ENCODE data around the gene MPPED1. TPM values are rescaled to one million over a fixed set of nuclear protein-coding genes. Genes with fewer than 3 reads are reported as not detected.

Gene MPPED1
- total and polyA plus RNA-seq, 2 of the 13 experiments (the other 11 are each of a cell fraction or from before 2014, with no cell fraction given), result 0.77 TPM; not detected in 1

DNA sequence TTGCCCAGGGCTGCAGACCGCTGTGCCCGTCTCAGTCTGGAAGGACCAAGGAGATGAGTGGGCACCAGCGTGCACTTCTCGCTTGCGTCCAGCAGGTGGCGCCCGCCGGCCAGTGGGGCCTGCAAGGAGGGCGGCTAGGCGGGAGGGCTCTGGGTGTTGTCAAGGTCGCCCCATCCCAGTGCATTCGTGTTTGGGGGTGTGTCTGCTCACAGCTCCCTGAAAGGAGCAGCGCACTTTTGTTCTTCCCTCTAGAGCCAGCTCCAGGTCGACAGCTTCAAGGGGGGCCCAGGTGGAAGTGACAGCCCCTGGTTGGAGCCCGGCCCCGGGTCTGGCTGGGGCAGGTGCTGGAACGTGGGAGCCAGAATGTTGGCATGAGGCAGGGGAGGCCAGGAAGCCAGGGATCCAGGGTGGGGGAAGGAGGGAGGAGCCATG lies 23.4 kb upstream of the MPPED1 start (continued):
- TF ChIP-seq, protein P1, sequence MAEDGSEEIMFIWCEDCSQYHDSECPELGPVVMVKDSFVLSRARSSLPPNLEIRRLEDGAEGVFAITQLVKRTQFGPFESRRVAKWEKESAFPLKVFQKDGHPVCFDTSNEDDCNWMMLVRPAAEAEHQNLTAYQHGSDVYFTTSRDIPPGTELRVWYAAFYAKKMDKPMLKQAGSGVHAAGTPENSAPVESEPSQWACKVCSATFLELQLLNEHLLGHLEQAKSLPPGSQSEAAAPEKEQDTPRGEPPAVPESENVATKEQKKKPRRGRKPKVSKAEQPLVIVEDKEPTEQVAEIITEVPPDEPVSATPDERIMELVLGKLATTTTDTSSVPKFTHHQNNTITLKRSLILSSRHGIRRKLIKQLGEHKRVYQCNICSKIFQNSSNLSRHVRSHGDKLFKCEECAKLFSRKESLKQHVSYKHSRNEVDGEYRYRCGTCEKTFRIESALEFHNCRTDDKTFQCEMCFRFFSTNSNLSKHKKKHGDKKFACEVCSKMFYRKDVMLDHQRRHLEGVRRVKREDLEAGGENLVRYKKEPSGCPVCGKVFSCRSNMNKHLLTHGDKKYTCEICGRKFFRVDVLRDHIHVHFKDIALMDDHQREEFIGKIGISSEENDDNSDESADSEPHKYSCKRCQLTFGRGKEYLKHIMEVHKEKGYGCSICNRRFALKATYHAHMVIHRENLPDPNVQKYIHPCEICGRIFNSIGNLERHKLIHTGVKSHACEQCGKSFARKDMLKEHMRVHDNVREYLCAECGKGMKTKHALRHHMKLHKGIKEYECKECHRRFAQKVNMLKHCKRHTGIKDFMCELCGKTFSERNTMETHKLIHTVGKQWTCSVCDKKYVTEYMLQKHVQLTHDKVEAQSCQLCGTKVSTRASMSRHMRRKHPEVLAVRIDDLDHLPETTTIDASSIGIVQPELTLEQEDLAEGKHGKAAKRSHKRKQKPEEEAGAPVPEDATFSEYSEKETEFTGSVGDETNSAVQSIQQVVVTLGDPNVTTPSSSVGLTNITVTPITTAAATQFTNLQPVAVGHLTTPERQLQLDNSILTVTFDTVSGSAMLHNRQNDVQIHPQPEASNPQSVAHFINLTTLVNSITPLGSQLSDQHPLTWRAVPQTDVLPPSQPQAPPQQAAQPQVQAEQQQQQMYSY (CRISPR knock-in tag; IDR thresholded peaks at IDR 0.05), result no peak
- TF ChIP-seq ZNF432 (CRISPR knock-in tag; IDR thresholded peaks at IDR 0.05; ENCODE audit: borderline replicate concordance) (no peak), GABPB1 (CRISPR knock-in tag; IDR thresholded peaks at IDR 0.05) (peak; percentile 54; the same call in 1 of the 2 replicates), SP1 (IDR thresholded peaks at IDR 0.05) (no peak), SP1 (CRISPR knock-in tag; IDR thresholded peaks at IDR 0.05) (peak; percentile 56), ZNF790 (CRISPR knock-in tag; IDR thresholded peaks at IDR 0.05; ENCODE audit: borderline replicate concordance) (no peak), XRCC5 (optimal IDR thresholded peaks at IDR 0.05; ENCODE audit: low read length) (peak; percentile 87), CBFB (CRISPR knock-in tag; IDR thresholded peaks at IDR 0.05) (peak; percentile 47; the same call in 1 of the 2 replicates), TCF7L2 (IDR thresholded peaks at IDR 0.05; ENCODE audit: low read depth, low read length) (no peak), JUN (CRISPR knock-in tag; IDR thresholded peaks at IDR 0.05) (0 out of 2 replicates have a peak, but pooled peaks have one; percentile 26), HIVEP1 (CRISPR knock-in tag; IDR thresholded peaks at IDR 0.05) (0 out of 2 replicates have a peak, but pooled peaks have one; percentile 26), THAP11 (CRISPR knock-in tag; IDR thresholded peaks at IDR 0.05) (no peak), ZNF629 (CRISPR knock-in tag; conservative IDR thresholded peaks at IDR 0.05) (peak; percentile 20; the same call in 1 of the 2 replicates), SPEN (CRISPR knock-in tag; IDR thresholded peaks at IDR 0.05; ENCODE audit: low read depth) (no peak), JUND (CRISPR knock-in tag; IDR thresholded peaks at IDR 0.05) (no peak), TSC22D2 (CRISPR knock-in tag; IDR thresholded peaks at IDR 0.05; ENCODE audit: borderline replicate concordance) (0 out of 2 replicates have a peak, but pooled peaks have one; percentile 31), ZC3H4 (CRISPR knock-in tag; IDR thresholded peaks at IDR 0.05; ENCODE audit: borderline replicate concordance) (no peak), ZNF350 (CRISPR knock-in tag; IDR thresholded peaks at IDR 0.05; ENCODE audit: borderline replicate concordance, low read depth) (peak; percentile 30; the same call in 1 of the 2 replicates)
- TF ChIP-seq, protein P2, sequence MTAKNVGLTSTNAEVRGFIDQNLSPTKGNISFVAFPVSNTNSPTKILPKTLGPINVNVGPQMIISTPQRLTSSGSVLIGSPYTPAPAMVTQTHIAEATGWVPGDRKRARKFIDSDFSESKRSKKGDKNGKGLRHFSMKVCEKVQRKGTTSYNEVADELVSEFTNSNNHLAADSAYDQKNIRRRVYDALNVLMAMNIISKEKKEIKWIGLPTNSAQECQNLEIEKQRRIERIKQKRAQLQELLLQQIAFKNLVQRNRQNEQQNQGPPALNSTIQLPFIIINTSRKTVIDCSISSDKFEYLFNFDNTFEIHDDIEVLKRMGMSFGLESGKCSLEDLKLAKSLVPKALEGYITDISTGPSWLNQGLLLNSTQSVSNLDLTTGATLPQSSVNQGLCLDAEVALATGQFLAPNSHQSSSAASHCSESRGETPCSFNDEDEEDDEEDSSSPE (CRISPR knock-in tag; IDR thresholded peaks at IDR 0.05), result peak; percentile 58
- TF ChIP-seq, protein P3, sequence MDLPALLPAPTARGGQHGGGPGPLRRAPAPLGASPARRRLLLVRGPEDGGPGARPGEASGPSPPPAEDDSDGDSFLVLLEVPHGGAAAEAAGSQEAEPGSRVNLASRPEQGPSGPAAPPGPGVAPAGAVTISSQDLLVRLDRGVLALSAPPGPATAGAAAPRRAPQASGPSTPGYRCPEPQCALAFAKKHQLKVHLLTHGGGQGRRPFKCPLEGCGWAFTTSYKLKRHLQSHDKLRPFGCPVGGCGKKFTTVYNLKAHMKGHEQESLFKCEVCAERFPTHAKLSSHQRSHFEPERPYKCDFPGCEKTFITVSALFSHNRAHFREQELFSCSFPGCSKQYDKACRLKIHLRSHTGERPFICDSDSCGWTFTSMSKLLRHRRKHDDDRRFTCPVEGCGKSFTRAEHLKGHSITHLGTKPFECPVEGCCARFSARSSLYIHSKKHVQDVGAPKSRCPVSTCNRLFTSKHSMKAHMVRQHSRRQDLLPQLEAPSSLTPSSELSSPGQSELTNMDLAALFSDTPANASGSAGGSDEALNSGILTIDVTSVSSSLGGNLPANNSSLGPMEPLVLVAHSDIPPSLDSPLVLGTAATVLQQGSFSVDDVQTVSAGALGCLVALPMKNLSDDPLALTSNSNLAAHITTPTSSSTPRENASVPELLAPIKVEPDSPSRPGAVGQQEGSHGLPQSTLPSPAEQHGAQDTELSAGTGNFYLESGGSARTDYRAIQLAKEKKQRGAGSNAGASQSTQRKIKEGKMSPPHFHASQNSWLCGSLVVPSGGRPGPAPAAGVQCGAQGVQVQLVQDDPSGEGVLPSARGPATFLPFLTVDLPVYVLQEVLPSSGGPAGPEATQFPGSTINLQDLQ (CRISPR knock-in tag; IDR thresholded peaks at IDR 0.05), result no peak
- TF ChIP-seq, protein P4, sequence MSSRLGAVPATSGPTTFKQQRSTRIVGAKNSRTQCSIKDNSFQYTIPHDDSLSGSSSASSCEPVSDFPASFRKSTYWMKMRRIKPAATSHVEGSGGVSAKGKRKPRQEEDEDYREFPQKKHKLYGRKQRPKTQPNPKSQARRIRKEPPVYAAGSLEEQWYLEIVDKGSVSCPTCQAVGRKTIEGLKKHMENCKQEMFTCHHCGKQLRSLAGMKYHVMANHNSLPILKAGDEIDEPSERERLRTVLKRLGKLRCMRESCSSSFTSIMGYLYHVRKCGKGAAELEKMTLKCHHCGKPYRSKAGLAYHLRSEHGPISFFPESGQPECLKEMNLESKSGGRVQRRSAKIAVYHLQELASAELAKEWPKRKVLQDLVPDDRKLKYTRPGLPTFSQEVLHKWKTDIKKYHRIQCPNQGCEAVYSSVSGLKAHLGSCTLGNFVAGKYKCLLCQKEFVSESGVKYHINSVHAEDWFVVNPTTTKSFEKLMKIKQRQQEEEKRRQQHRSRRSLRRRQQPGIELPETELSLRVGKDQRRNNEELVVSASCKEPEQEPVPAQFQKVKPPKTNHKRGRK (CRISPR knock-in tag; IDR thresholded peaks at IDR 0.05), result 0 out of 2 replicates have a peak, but pooled peaks have one; percentile 45
